OCI-LY1 (cell line): Measurements from ENCODE around the gene CREB3L1.

Source experiments
- EZH2 ChIP-seq: fragments of 200-600 bp; sonication (generic), shearing (Covaris generic); IDR thresholded peaks from 2 replicates; pipeline ENCODE4 v1.8.0; 2017; ENCODE audit warnings: borderline replicate concordance, mixed run types, mild to moderate bottlenecking, antibody characterized with exemption, low read length, moderate library complexity, mixed read lengths
- TF ChIP-seq, protein P1 (sequence below): fragments of 200-600 bp; sonication (generic), shearing (Covaris generic); IDR thresholded peaks from 2 replicates; pipeline ENCODE4 v1.5.1; 2017; ENCODE audit warnings: mild to moderate bottlenecking, antibody characterized with exemption, low read length, moderate library complexity, mixed read lengths

DNA sequence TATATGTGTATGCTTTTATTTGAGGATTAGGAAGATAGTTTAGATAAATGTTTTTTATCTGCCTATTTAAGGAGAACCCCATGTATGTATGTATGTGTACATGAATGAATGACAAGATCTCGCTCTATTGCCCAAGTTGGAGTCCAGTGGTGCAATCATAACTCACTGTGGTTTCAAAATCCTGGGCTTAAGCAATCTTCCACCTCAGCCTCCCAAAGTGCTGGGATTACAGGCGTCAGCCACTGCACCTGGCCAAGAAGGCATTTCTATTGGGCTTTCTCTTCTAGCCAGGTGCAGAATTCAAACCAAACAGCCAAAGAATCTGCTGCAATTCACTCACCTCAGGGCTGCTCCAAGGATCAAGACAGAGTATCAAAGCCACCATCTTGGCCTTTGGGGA, 44.3 kb downstream of the CREB3L1 start:
- no peak for TF ChIP-seq EZH2
- TF ChIP-seq, protein P1, sequence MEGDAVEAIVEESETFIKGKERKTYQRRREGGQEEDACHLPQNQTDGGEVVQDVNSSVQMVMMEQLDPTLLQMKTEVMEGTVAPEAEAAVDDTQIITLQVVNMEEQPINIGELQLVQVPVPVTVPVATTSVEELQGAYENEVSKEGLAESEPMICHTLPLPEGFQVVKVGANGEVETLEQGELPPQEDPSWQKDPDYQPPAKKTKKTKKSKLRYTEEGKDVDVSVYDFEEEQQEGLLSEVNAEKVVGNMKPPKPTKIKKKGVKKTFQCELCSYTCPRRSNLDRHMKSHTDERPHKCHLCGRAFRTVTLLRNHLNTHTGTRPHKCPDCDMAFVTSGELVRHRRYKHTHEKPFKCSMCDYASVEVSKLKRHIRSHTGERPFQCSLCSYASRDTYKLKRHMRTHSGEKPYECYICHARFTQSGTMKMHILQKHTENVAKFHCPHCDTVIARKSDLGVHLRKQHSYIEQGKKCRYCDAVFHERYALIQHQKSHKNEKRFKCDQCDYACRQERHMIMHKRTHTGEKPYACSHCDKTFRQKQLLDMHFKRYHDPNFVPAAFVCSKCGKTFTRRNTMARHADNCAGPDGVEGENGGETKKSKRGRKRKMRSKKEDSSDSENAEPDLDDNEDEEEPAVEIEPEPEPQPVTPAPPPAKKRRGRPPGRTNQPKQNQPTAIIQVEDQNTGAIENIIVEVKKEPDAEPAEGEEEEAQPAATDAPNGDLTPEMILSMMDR = no peak
